Ascending aorta (tissue), 2 donors: ENCODE results near the gene NPAS3. TPM values are rescaled to one million over a fixed set of nuclear protein-coding genes. Genes with fewer than 3 reads are reported as not detected.

Experiments used
- DNase-seq, 2 donors: peaks; one replicate each; pipeline ENCODE4 v3.0.0-alpha.2; 2019; ENCODE audit warnings: low spot score in 2 of 2
- H3K27ac ChIP-seq, 2 donors: fragments of 200-600 bp; sonication (generic); one replicate each; pipeline ENCODE4 v1.5.1; 2016 to 2017; ENCODE audit warnings: mild to moderate bottlenecking in 1 of 2
- H3K27me3 ChIP-seq: fragments of 200-600 bp; sonication (generic); one replicate; pipeline ENCODE4 v1.5.1; 2017
- H3K36me3 ChIP-seq, 2 donors: fragments of 200-600 bp; sonication (generic); one replicate each; pipeline ENCODE4 v1.5.1; 2016
- H3K4me1 ChIP-seq, 2 donors: fragments of 200-600 bp; sonication (generic); one replicate each; pipeline ENCODE4 v1.5.1; 2016 to 2017; ENCODE audit warnings: mild to moderate bottlenecking in 1 of 2
- H3K4me3 ChIP-seq, 2 donors: fragments of 200-600 bp; sonication (generic); one replicate each; pipeline ENCODE4 v1.5.1; 2016 to 2017; ENCODE audit warnings: mild to moderate bottlenecking in 1 of 2
- H3K9me3 ChIP-seq, 2 donors: fragments of 200-600 bp; sonication (generic); one replicate each; pipeline ENCODE4 v1.5.1; 2016
- intact Hi-C: fragments of 100-400 bp; cut with DNase I; formaldehyde crosslinking; loops from one replicate; pipeline ENCODE4 v1.15.1; 2023
- total RNA-seq: library from RNA; depleted of rRNA; stranded (reverse); fragments of >200 nt; gene quantifications from one replicate; pipeline ENCODE4 v1.1.0, GENCODE V29; 2016
- TF ChIP-seq, protein P1 (sequence below), 3 experiments: fragments of 200-600 bp in 2 of 3; fragments of 450-650 bp in 1 of 3; sonication (generic) in 2 of 3; IDR thresholded peaks; one replicate each; pipeline ENCODE4 v1.5.1; 2016 to 2019; ENCODE audit warnings: antibody characterized with exemption in 3 of 3, mild to moderate bottlenecking in 1 of 3, moderate library complexity in 1 of 3

NPAS3 gene
- total RNA-seq, 1 donor from 2014 or later, result not detected

DNA sequence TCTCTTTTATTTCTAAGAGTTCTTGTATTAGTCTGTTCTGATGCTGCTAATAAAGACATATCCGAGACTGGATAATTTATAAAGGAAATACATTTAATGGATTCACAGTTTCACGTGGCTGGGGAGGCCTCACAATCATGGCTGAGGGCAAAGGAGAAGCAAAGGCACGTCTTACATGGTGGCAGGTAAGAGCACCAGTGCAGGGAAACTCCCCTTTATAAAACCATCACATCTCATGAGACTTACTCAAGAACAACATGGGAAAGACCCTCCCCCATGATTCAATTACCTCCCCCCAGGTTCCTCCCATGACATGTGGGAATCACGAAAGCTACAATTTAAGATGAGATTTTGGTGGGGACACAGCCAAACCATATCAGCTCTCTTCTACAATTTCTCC is 503.0 kb downstream of the NPAS3 start:
- TF ChIP-seq, protein P1, sequence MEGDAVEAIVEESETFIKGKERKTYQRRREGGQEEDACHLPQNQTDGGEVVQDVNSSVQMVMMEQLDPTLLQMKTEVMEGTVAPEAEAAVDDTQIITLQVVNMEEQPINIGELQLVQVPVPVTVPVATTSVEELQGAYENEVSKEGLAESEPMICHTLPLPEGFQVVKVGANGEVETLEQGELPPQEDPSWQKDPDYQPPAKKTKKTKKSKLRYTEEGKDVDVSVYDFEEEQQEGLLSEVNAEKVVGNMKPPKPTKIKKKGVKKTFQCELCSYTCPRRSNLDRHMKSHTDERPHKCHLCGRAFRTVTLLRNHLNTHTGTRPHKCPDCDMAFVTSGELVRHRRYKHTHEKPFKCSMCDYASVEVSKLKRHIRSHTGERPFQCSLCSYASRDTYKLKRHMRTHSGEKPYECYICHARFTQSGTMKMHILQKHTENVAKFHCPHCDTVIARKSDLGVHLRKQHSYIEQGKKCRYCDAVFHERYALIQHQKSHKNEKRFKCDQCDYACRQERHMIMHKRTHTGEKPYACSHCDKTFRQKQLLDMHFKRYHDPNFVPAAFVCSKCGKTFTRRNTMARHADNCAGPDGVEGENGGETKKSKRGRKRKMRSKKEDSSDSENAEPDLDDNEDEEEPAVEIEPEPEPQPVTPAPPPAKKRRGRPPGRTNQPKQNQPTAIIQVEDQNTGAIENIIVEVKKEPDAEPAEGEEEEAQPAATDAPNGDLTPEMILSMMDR (IDR thresholded peaks at IDR 0.05), result no peak
- intact Hi-C loops, result no loop called here
- Histone ChIP-seq H3K27me3 (no peaks in the 10 kb centered on the region), H3K4me1 (no peaks in the 10 kb centered on the region), H3K27ac (no peak overlapping the region), H3K9me3 (no peaks in the 10 kb centered on the region), H3K36me3 (no peaks in the 10 kb centered on the region), H3K4me3 (no peak overlapping the region)
- no peak for DNase-seq

DNA sequence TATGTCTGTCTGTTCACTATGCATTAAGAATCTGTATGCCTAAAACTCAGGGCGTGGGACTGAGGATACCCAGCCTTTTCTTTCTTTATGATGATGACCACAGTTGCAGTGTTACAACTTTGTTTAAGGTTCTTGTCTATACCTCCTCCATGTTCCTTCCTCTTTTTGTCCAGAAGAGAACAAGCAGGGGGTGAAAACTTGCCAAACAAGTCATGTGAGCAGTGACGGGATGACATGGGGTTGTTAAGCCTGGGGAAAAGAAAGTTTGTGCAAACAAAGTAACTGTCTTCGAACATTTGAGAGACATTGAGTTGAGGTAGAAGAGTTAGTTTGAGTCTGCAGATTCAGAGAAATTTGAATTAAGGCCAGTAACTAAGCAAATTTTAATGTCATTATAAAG is 505.5 kb downstream of the NPAS3 start:
- Histone ChIP-seq H3K4me1 (no peaks in the 10 kb centered on the region), H3K4me3 (no peak overlapping the region), H3K27me3 (no peaks in the 10 kb centered on the region), H3K9me3 (no peaks in the 10 kb centered on the region), H3K36me3 (no peaks in the 10 kb centered on the region), H3K27ac (no peak overlapping the region)
- TF ChIP-seq, protein P1 (IDR thresholded peaks at IDR 0.05), result no peak
- DNase-seq, result no peak
- intact Hi-C loops, result no loop called here

DNA sequence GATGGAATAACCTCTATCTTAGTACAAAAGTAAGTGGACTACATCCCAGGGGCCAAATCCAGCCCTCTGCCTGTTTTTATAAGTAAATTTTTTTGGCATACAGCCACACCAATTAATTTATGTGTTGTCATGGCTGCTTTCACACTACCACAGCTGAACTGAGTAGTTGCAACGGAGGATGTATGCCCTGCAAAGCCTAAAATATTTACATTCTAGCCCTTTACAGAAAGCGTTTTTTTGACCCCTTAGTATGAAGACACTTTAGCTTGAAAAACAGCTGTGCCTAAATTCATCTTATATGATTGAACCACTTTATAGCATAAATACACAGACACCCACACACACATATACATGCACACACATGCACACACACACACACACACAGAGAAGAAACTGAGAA is 510.6 kb downstream of the NPAS3 start:
- Histone ChIP-seq H3K27ac (no peak overlapping the region), H3K4me3 (no peak overlapping the region), H3K9me3 (no peaks in the 10 kb centered on the region), H3K36me3 (no peaks in the 10 kb centered on the region), H3K27me3 (no peaks in the 10 kb centered on the region), H3K4me1 (no peaks in the 10 kb centered on the region)
- intact Hi-C loops, result no loop called here
- DNase-seq, result no peak
- TF ChIP-seq, protein P1 (IDR thresholded peaks at IDR 0.05), result no peak

DNA sequence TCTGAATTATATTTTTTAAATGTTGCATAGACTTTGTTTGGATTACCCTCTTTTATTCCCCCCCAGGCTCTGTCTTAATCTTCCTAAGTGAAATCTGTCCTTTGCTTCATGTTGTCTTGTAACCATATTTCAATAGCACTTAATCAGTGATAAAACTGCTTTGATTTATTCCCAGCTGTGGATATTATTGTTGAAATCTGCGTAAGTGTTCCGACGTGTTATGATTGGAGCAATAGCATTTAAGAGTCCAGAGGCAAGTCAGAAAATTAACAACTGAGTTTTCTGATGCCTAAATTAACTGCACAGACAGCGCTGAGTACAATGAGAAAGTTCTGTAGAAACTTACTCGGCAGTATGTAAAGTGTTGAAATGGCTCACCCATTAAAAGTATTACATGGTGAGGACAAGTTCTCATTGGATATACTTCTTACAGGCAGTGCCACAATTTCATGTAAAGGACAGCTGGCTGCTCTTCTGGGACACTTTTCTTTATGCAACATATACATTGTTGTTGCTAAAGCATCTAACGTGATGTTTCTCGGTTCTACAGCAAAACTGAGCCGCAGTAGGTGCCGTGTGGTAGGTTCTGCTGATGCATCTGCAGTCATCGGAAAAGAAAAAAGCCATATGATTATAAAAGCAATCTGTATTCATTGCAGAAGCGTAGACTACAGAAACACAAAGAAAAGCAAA is 511.2 kb downstream of the NPAS3 start:
- H3K27ac ChIP-seq, result no peak overlapping the region
- no peaks in the 10 kb centered on the region for H3K36me3 ChIP-seq
- no peaks in the 10 kb centered on the region for H3K4me1 ChIP-seq
- no peaks in the 10 kb centered on the region for H3K9me3 ChIP-seq
- DNase-seq, result no peak
- TF ChIP-seq, protein P1 (IDR thresholded peaks at IDR 0.05), result no peak
- intact Hi-C loops, result no loop called here
- H3K27me3 ChIP-seq, result no peaks in the 10 kb centered on the region
- H3K4me3 ChIP-seq, result no peak overlapping the region

DNA sequence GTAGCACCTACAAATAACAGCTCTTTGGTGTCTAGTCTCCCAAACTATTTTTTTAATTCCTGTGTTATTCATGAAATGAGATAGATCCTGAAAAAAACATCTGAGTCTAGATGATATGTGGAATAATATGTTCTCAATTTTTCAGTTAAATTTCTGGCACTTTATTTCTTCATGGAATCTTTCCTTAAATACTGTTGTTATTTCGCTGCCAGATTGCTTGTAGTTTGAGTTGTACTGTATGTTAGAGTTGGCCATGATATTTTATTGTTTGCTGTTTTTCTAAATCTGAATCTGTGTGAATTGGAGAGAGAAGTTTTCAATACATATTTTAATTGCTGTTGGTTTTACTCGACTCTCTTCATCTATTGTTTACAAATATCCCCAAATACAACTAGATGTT is 511.7 kb downstream of the NPAS3 start:
- no peak for DNase-seq
- Histone ChIP-seq H3K36me3 (no peaks in the 10 kb centered on the region), H3K4me1 (no peaks in the 10 kb centered on the region), H3K27ac (no peak overlapping the region), H3K9me3 (no peaks in the 10 kb centered on the region), H3K4me3 (no peak overlapping the region), H3K27me3 (no peaks in the 10 kb centered on the region)
- intact Hi-C loops, result no loop called here
- TF ChIP-seq, protein P1 (IDR thresholded peaks at IDR 0.05), result no peak

DNA sequence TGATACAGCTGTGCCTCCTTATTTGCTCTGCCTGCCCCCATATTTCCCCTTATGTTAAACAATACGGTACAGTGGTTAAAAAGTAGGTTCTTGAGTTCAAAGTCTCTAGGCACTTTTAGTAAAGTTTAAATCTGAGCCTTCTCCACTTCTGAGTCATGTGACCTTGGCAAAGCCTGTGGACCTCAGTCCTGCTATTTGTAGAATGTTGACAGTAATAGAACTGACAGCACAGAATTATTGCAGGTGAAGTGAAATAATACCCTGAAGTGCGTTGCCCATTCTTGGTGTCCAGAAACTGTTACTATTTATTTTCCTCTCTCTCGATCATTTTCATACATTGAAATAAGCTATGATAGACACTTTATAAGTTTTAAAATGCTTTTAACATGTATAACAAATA is 512.5 kb downstream of the NPAS3 start:
- H3K4me3 ChIP-seq, result no peak overlapping the region
- TF ChIP-seq, protein P1 (IDR thresholded peaks at IDR 0.05), result no peak
- no peaks in the 10 kb centered on the region for H3K36me3 ChIP-seq
- H3K9me3 ChIP-seq, result no peaks in the 10 kb centered on the region
- no peaks in the 10 kb centered on the region for H3K27me3 ChIP-seq
- intact Hi-C loops, result no loop called here
- no peaks in the 10 kb centered on the region for H3K4me1 ChIP-seq
- DNase-seq, result no peak
- no peak overlapping the region for H3K27ac ChIP-seq
